HL-60 (cell line): ENCODE results near the gene RAP1GAP.

Source experiments
- CTCF ChIP-seq: IDR thresholded peaks from one replicate; pipeline ENCODE4 v1.5.1; 2011; ENCODE audit warnings: low read length, control low read depth, inconsistent platforms; ENCODE audit not compliant: insufficient read depth
- GABPA ChIP-seq: IDR thresholded peaks from 2 replicates; pipeline ENCODE4 v1.6.1; 2012; ENCODE audit warnings: low read depth
- POLR2AphosphoS5 ChIP-seq: IDR thresholded peaks from 2 replicates; pipeline ENCODE4 v1.6.1; 2012; ENCODE audit warnings: low read depth
- REST ChIP-seq: IDR thresholded peaks from 2 replicates; pipeline ENCODE4 v1.6.1; 2012; ENCODE audit warnings: low read depth; ENCODE audit not compliant: insufficient replicate concordance

- no peak for TF ChIP-seq POLR2AphosphoS5
- TF ChIP-seq CTCF, result no peak
- no peak for TF ChIP-seq REST
- no peak for TF ChIP-seq GABPA
Observed at GRCh38 chr1:21576798-21577187, 92.4 kb downstream of the RAP1GAP start.
